UCSD-AML1 (cell line): Measurements from ENCODE around the gene OPRL1.

Experiments used
- DNase-seq: peaks from one replicate; lab custom pipeline; 2025; ENCODE audit not compliant: unreplicated experiment; lab: John Stamatoyannopoulos, UW

The OPRL1 gene

DNA sequence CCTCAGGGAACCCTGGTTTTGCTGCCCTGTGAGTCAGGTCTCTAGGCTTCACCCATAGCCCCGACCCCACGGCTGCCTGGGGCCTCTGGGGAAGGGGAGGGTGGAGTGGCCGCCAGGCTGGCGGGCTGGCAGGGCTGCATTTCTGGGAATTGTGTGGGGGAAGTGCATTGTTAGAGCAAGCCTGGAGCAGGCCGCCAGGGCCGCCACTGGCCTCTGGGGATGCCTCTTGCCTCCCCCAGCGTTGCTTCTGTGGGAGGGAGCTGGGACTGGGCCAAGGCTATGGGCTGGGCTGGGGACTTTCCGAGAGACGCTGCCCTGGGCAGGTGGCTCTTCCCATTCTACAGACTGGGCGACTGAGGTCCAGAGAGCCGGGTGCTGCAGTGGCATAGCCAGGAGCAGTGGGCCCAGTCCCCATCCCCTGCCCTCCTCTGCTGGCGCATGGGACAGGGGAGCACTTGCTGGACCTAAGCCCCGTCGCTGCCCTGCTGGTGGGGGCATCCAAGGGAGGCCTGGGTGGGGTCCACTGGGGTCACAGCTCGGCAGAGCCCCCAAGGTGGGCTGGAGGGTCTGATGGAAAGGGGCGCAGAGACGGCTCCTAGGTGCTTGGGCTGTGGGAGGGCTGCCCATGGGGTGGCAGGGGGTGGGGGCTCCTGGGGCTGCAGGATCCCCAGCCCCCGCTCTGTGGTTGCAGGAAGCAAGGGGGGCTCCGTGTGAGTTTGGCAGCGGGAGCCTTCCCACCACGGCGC, 23.8 kb upstream of the OPRL1 start:
- no peak for DNase-seq

DNA sequence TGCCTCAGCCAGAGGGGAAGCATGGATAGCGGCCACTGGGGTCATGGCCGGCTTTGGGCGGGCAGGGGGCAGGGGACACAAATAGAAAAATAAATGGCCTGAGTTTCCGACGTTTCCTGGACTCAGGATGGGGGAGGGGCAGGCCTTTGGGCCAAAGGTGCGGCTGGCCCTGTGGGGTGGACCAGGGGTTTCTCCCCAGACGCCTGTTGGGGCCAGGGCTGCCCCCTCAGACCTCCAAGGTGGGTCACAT, 23.3 kb upstream of the OPRL1 start:
- DNase-seq = no peak

DNA sequence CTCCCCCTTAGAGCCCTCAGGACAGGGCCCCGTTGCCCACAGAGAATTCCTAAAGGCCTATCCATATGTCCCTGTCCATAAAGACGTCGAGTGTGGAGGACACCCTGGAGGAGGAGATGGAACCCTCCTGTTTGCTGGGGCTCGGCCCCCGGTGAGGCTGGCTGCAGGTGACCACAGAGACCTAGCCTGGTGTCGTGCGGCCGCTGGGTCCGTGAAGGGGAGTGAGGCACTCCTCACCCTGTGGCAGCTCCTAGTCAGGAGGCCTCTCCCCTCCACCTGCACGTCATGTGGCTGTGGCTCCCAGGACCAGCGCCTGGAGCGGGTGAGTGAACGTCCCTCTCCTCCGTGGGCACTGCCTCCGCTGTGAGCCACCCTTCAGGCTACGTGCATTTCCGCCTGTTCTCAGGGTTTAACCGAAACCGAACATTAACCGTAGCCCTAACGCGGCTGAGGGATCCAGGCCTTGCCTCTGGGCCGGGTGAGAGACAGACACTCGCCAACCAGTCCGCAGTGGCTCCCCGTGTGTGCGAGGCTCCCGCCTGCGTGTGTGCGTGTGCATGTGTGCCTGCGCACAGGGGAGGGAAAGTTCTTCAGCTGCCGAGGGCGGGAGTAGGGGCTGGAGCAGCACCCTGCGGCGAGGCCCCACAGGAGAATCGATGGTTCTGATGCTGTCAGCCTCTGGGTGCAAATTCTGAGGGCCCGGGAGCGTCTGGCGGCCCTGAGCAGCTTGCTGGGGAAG, 22.8 kb upstream of the OPRL1 start:
- no peak for DNase-seq

DNA sequence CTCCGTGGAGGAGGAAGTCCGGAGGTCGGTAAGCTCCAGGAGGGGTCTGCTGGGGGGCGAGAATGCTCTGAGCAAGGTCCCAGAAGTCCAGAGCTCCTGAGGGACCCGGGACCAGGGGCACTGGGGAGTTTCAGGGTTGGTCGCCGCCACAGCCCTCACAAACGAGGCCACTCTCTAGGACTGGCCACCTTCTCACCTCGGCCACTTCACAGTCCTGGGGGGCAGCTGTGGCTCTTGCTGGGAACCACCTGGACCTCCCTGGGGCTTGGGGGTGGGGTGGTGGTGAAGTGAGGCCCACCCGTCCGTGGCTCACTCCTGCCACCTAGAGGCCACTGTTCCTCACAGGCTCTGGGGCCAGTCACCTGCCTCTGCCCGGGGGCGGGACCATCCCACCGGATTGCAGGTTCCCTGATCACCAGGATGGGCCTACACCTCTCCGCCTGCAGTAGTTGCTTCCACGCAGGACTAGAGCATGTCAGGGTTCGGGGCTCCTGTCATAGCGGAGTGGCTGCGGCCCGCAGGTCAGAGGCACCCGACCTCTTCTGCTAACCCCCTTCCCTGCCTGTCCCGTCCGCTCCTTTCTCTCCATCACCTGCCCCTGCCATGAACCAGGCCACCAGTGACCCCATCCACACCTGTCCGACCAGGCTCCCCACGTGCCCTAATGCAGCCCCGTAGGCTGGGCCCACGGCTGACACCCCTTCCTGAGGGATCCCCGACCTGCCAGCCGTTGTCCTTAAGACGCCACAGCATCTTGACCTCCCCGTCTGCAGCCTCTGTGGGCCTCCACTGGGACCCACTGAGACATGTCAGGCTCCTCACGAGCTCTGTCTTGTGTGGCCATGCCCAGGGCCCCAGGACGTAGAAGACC, 22.0 kb upstream of the OPRL1 start:
- DNase-seq = peak; percentile 75

DNA sequence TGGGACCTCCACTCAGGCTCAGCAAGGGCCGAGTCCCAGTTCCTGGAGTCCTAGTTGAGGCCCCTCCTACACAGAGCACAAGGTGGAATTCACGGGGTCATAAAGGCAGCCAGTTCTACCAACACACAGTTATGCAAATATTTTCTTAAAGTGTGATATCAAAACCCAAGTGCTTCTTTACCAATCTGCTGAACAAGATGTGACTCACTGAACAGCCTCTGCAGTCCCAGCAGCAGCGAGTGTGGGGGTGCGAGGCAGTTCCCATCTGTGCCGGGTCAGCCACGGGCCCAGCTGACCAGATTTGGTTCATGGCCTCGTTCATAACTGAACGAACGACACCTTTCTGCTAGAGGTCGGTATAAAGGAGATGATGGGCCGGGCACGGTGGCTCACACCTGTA, 21.3 kb upstream of the OPRL1 start:
- no peak for DNase-seq

DNA sequence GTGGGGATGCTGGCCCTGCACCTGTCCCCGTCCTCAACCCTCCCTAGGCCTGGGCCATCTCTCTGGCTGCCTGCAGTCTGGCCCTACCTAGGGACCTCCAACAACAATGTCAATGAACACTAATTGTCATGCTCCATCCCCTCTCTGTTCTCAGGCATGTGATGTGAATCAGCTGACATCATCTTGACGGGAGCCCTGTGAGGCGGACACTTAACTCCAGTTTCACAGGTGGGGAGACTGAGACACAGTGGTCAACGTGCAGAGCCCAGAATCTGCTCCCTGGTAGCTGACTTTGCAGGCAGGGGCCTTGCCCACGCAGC, 17.6 kb upstream of the OPRL1 start:
- DNase-seq = no peak

DNA sequence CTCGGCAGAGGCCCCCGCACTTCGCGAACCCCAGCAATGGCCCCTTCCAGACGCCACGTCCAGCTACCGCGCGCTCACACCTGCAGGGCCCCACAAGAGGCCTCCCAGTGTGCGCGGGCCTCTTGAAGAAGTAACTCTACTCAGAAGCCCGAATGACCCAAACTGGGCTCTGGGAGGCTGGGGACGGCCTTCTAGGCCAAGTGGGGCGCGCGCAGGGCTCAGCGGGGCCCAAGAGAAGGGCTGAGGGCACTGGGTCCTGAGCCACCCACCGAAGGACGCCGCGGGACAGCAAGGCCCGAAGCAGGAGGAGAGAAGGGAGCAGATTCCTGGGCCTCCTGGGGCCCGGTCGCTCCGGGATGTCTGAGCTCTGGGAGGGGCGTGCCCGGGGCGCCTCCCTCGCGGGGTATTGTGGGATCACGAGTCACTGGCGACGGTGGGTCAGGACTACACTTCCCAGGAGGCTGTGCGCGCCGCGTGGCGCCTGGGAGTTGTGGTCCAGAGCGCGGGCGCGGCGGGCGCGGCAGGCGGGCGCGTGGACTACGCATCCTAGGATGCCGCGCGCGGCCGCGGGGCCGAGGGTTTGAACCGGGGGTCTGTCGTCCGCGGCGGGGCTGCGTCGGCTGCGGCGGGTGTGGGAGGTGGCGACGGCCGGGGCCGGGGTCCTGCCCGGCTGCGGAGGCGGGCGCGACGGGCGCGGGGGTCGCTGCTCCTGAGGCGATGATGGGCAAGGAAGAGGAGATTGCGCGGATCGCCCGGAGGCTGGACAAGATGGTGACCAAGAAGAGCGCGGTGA, 17.1 kb upstream of the OPRL1 start, which contains the start of gene TCEA2:
Gene TCEA2 (plus strand): TSS at position 603 of the 793 bp plus-strand sequence. CDS start 115 bp downstream, at position 718.
- peak; percentile 96 for DNase-seq

DNA sequence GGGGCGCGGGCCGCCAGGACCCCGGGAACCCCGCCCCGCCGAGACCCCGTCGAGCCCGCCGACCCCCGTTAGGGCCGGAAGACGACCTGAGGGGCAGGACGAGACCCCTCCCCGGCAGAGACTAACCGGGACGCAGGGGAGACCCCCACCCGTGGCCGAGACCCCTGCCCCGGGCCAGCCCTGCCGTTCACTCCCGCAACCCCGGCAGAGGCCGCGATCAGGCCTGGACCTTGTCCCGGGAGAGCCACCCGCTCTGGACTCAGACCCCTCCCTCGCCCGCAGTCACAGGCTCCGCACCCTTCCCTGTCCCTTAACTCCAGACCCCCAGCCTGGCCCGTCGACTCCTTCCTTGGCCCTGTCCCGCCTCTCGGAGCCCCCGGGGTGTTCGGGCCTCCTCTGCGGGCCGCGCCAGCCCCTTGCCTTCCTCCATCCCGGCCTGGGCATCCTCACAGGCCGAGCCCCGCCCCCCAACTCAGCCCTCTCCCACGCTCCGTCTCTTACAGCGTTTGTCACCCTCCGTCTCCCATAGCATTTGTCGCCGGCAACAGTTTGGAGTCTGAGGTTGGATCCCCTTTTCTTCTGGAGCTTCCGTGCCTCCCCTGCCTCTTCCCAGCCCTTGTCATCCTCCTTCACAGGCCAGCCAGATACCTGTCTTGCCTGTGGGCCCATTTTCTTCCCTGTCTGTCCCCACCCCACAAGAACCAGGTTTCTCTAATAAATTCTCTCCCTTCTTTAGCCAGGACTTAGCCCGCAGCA, 16.3 kb upstream of the OPRL1 start:
- DNase-seq = peak; percentile 39

DNA sequence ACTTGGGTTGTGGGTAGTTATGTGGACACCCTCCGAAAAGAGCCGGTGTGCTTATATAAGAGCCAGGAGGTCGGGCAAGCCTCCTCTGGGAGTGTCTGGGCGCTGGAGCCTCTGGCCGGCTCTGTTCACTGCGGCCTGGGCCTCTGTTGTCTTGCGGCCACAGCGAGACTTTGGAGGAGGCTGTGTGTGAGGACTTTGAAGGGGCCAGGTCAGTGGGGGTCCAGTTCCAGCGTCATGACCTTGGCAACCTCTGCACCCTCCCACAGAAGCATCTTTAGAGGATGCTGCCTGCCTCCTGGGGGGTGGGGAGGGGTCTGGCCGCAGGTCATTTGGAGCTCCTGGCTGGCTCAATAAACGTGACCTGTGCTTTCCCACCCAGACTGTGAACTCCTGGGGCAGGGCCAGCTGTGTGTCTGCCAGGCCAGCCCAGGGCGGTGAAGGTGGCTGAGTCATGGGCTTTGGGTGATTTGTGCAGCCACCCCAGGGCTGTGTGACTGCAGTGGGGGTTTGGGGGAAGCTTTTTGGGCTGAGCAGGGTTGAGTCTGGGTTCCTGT, 15.7 kb upstream of the OPRL1 start:
- no peak for DNase-seq

DNA sequence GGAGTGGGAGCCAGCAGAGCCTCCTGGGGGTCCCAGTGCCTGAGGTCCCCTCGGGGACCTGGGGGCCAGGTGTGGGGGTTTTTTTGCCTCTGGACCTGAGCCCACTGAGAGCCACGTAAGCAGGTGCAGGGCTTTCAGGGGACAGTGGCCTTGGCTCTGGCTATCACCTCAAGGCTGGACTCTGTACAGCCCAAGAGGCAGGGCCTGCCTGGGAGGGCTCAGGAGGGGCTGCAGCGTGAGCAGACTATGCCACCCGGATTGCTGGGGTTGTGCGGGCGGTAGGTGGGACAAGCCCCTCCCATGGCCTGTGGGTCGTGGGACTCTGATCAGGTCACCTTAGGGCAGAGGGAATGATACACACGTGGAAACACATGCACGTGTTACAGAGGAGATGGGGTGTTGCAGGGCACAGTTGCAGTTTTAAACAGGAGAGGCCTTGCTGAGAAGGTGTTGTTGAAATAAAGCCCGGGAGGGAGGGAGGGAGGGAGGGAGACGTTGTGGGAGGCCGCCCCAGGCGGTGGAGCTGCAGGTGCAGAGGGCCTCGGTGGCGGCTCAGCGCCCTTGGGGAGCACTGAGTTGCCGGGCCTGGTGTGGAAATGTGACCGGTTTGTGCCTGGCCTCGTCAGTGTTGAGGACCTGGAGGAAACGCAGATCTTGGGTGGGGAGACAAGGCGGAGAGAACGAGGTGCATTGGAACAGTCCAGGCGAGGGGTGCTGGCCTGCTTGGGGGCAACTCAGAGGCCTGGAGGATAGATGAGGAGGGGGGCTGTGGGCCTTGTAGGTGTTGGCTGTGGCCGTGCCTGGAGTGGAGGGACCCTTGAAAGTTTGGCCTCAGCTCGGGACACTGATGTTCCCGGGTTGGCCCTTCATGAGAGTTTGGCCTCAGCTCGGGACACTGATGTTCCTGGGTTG, 14.6 kb upstream of the OPRL1 start:
- DNase-seq = no peak

DNA sequence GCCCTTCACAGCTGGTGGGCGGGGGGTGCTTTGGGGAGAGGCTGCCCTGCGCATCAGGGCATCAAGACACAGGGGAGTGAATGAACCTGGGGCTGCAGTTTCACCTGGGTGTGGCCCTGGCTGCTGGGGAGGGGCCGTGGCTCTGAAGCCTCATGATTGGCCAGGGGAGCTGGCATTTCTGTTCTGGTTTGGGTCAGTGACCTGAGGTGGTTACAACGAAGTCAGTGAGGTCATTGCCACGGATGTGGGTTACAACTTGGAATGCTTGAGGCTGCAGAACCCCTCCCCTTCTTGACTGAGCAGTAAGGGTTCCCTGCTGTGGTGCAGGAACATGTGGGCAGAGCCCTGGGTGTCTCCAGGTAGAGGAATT, 13.9 kb upstream of the OPRL1 start:
- DNase-seq = peak; percentile 77

DNA sequence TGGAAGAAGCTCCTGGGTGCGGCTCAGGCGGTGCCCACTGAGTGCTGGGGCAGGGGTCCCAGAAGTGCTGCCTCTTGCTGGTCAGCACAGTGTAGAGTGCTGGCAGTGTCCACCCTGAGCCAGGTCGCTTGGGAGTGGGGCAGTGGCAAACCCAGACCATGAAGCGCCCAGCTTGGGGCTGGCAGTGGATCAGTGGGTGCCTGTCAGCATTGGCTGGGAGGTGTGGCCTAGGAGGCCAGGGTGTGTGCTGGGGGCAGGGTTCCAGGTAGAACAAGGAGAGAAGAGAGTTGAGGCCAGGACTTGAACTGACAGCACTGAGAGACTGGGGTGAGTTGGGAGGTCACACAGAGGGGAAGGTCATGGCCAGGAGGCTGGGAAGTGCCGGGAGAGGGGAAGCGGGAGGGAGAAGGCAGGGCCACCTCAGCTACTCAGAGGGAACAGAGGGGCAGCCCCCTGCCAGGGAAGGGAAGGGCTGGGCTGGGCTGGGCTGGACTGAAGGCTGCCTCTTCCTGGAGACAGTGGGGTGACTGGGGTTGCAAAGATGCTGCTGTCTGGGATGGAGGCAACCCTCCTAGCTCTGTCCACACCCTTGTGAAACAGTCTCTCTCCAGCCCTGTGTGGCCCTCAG, 12.8 kb upstream of the OPRL1 start:
- DNase-seq = no peak

DNA sequence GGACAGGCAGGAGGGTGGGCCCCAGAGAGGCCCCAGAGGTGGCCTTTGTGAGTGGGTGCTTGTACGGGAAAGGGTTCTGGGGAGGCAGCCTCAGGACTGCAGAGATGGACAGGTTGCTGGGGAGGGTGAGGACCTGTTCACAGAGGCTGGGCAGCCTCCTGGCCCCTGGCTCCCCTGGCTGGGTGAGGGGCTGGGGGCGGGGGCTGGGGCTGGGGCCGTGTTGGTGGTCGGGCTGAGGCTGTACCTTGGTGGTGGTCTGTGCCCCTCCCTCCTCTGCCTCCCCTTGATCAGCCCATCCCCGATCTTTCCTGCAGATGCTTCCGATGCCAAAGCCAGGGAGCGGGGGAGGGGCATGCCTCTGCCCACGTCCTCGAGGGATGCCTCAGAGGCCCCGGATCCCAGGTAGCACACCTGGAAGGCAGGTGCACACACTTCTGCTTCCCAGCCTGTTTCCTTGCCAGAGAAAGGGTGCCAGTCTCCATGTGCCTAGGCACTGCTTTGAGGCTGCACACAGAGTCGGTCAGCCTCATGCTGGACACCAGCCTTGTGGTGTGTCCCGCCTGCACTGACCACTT, 12.1 kb upstream of the OPRL1 start:
- DNase-seq = no peak

DNA sequence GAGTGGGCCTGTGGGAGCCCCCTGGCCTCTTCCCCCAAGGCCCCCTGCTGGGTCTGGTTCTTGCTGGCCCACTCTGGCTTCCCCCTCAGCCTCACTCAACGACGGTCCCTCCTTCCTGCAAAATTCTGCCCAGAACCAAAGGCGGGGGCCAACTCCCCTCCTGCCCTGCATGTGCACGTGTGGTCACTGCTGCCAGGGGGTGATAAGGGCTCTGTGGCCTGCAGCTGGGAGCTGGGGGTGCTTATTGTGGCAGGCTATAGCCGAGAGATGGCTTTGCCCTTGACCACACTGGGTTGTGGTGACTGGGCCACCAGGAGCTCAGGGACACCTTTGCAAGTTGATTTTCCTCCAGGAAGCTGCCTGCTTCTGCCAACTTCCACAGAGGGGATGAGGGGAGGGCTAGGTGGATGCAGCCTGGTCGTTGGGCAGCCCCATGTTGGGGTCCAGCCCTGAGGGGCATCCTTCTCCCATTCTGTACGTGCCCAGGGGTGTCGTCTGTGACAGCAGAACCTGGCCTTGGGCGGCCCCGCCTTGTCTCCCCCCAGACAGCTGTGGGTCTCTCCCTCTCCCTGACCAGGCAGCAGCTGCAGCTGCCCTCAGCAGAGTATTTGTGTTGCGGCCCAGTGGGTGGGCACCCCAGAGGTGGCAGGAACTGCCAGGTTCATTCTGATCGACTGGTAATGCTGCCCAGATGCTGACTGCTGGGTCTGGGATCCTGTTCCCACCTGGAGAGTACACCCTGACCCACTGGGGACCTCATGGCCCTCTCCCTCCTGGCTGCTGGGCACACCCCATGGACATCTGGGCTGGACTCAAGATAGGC, 11.3 kb upstream of the OPRL1 start:
- peak; percentile 66 for DNase-seq

DNA sequence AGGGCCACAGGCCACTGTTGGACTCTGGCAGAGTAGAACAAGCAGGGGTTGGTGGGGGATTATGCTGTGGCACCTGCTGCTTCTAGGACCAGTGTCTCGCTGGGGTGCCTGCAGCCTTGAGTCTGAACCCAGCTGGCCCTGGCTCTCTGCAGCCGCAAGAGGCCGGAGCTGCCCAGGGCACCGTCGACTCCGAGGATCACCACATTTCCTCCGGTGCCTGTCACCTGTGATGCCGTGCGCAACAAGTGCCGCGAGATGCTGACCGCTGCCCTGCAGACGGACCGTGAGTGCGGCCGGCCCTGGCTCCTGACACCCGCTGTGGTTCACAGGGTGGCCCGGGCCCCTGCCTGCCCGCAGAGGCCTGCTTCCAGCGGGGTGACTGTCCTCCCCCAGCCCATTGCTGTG, 10.7 kb upstream of the OPRL1 start:
- no peak for DNase-seq

DNA sequence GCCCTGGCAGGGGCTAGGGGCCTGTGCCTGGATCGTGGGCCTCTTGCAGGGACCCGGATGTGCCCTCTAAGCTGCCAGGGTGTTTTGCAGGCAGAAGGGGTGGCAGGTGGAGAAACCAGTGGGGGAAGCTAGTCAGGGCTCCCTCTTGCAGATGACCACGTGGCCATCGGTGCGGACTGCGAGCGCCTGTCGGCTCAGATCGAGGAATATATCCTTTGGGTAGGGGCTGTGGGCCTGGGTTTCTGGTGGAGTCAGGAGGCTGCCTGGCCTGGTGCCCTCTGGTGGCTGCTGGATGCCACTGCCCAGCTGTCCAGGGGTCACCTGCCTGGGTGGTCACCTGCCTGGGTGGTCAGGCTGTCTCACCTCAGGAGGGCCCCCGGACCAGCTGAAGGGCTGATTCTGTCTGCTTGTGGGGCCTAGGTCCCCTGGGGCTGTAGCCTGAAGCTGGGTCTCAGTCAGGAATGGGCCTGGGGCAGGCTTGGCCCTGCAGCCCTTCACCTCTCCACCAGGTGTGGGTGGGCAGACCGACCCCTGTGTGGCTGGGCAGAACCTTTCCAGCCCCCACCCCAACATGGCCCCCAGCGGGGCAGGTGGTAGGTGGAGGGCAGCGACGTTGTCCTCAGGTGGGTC, 10.2 kb upstream of the OPRL1 start:
- peak; percentile 42 for DNase-seq
